ENCODE results near the gene ZC3HAV1.

DNA sequence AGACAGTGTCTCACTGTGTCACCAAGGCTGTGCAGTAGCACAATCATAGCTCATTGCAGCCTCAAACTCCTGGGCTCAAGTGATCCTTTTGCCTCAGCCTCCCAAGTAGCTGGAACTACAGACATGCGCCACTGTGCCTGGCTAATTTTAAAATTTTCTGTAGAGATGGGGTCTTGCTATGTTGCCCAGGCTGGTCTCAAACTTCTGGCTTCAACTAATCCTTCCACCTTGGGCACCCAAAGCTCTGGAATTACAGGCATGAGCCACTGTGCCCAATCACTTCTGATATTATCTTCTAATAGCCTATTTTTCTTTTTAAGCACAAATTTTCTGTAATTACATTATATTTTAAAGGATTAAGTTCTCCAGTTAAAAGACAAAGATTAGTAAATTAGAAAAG lies 42.6 kb upstream of the ZC3HAV1 start:
- TF ChIP-seq, protein P1, sequence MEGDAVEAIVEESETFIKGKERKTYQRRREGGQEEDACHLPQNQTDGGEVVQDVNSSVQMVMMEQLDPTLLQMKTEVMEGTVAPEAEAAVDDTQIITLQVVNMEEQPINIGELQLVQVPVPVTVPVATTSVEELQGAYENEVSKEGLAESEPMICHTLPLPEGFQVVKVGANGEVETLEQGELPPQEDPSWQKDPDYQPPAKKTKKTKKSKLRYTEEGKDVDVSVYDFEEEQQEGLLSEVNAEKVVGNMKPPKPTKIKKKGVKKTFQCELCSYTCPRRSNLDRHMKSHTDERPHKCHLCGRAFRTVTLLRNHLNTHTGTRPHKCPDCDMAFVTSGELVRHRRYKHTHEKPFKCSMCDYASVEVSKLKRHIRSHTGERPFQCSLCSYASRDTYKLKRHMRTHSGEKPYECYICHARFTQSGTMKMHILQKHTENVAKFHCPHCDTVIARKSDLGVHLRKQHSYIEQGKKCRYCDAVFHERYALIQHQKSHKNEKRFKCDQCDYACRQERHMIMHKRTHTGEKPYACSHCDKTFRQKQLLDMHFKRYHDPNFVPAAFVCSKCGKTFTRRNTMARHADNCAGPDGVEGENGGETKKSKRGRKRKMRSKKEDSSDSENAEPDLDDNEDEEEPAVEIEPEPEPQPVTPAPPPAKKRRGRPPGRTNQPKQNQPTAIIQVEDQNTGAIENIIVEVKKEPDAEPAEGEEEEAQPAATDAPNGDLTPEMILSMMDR (IDR thresholded peaks at IDR 0.05): no peak
- no peak for TF ChIP-seq POLR2A (IDR thresholded peaks at IDR 0.05)

All from adrenal gland (tissue), 5 donors.